HG02981 (cell line): ENCODE data around the gene ACTL6B.
"Not testable (repeated sequence)": the region's sequence is repeated elsewhere in the genome, so short reads cannot be mapped to it uniquely, and the experiment has no call there.

Experiments used
- ATAC-seq: cut with Tn5 transposase; IDR thresholded peaks from one replicate; pipeline ENCODE4 v1.9.1; 2021; ENCODE audit warnings: mild to moderate bottlenecking, moderate library complexity; ENCODE audit not compliant: unreplicated experiment

The ACTL6B gene

DNA sequence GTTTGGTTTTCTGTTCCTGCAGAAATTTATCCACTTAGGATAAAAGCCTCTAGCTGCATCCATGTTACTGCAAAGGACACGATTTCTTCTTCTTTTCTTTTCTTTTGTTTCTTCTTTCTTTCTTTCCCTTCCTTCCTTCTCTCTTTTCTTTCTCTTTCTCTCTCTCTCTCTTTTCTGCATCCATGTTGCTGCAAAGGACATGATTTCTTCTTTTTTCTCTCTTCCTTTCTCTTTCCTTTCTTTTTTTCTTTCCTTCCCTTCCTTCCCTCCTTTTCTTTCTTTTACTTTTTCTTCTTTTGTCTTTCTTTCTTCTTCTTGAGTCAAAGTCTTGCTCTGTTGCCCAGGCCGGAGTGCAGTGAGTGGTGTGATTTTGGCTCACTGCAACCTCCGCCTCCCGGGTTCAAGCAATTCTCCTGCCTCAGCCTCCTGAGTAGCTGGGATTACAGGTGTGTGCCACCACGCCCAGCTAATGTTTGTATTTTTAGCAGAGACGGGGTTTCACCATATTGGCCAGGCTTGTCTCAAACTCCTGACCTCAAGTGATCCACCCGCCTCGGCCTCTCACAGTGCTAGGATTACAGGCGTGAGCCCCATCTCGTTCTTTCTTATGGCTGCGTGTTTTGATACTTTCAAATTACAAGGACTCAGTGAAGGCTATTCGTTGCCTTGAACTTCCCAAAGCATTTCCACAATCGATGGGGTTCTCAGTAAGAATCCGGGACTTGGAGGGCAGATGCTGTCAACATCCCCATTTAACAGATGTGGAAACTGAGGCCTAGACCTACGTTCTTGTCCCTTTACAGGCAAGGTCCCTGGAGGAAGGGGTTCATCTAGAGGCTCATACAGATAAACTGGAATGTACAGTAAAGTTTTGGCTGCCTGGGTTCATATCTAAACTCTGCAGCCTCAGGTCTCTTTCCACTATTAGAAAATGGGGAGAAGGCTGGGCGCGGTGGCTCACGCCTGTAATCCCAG, 15.4 kb upstream of the ACTL6B start:
- ATAC-seq: no peak

DNA sequence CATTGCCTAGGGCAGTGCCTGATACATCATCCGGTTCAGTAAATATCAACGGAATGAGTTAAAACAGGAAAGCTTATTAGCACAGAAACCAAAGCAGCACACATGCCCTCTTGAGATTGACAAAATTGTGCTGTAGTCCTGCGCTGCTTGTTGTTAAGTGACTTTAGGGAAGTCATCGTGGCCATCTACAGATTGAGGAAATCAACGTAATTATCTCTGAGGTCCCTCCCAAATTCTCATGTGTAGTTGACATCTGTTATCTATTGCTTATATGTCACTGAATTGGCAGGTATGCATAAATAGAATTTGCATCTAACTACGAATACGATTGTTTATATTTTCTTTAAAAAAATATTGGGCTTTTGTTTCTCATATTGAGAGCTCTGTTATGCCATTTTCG, 13.8 kb upstream of the ACTL6B start:
- ATAC-seq: no peak

DNA sequence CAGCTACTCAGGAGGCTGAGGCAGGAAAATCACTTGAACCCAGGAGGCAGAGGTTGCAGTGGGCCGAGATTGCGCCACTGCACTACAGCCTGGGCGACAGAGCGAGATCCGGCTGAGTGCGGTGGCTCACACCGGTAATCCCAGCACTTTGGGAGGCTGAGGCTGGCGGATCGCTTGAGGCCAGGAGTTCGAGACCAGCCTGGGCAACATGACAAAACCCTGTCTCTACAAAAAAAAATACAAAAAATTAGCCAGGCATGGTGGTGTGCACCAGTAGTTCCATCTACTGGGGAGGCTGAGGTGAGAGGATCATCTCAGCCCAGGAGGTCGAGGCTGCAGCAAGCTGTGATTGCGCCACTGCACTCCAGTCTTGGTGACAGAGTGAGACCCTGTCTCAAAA, 12.9 kb upstream of the ACTL6B start:
- not testable (repeated sequence) for ATAC-seq

DNA sequence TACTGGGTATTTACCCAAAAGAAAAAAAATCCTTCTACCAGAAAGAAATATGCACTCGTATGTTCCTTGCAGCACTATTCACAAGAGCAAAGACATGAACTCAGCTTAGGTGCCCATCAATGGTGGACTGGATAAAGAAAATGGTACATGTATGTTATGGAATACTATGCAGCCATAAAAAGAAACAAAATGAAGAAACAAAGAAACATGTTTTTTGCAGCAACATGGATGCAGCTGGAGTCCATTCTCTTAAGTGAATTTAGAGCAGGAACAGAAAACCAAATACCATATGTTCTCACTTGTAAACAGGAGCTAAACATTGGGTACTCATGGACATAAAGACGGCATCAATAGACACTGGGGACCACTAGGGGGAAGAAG, 11.8 kb upstream of the ACTL6B start:
- no peak for ATAC-seq

DNA sequence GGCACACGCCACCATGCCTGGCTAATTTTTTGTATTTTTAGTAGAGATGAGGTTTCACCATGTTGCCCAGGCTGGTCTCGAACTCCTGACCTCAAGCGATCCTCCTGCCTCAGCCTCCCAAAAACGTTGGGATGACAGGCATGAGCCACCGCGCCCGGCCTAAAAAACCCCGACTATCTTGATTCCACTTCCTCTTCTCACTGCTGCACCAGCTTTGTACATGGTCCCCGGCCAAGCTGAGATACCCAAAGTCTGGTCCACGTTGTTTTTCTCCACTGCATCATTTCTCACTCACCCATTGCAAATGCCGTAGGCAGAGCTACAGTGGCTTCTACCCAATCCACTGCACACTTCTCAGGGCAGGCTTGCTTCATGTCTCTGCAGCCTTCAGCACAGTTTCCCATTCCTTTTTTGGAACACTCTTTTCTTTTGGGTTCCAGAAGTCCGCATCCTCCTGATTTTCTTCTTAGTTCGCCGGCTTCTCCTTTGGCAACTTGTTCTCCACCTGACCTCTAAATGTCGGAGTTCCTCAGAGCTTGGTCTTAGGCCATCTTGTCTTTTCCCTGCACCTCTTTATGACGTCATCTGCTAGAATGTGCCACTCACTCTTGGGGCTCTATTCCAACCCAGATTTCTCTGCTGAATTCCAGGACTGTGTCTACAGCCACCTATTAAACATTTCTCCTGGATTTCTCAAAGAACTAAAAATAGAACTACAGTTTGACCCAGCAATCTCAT, 11.3 kb upstream of the ACTL6B start:
- no peak for ATAC-seq

DNA sequence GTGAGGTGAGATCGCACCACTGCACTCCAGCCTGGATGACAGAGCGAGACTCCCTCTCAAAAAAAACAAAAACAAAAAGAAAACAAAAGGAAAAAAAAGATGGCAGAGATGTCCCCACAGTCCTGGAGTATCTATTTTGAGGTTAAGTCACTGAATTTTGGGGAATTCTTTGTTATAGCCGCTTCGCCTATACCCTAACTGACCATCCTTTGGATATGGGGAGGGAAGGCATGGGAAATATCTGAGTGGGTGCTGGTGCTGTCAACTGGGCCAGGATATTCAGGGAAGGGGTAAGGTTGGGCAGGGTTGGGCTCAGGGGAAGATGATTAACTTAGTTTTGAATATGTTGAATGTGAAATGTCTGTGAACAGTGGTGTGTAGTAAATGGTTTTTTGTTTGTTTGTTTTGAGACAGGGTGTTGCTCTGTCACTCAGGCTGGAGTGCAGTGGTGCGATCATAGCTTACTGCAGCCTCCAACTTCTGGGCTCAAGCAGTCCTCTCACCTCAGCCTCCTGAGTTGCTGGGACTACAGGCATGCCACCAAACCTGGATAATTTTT, 9.0 kb upstream of the ACTL6B start:
- ATAC-seq: no peak

DNA sequence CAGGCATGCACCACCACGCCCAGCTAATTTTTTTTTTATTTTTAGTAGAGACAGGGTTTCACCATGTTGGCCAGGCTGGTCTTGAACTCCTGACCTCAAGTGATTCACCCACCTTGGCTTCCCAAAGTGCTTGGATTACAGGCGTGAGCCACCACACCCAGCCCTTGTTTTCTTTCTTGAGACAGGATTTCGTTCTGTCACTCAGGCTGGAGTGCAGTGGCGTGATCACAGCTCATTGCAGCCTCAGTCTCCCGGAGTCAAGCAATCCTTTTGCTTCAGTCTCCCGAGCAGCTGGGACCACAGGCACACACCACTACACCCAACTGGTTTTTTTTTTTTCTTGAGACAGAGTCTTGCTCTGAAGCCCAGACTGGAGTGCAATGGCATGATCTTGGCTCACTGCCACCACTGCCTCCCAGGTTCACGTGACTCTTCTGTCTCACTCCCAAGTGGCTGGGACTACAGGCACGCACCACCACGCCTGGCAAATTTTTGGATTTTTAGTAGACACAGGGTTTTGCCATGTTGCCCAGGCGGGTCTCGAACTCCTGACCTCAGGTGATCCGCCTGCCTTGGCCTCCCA, 6.0 kb upstream of the ACTL6B start:
- ATAC-seq: not testable (repeated sequence)

DNA sequence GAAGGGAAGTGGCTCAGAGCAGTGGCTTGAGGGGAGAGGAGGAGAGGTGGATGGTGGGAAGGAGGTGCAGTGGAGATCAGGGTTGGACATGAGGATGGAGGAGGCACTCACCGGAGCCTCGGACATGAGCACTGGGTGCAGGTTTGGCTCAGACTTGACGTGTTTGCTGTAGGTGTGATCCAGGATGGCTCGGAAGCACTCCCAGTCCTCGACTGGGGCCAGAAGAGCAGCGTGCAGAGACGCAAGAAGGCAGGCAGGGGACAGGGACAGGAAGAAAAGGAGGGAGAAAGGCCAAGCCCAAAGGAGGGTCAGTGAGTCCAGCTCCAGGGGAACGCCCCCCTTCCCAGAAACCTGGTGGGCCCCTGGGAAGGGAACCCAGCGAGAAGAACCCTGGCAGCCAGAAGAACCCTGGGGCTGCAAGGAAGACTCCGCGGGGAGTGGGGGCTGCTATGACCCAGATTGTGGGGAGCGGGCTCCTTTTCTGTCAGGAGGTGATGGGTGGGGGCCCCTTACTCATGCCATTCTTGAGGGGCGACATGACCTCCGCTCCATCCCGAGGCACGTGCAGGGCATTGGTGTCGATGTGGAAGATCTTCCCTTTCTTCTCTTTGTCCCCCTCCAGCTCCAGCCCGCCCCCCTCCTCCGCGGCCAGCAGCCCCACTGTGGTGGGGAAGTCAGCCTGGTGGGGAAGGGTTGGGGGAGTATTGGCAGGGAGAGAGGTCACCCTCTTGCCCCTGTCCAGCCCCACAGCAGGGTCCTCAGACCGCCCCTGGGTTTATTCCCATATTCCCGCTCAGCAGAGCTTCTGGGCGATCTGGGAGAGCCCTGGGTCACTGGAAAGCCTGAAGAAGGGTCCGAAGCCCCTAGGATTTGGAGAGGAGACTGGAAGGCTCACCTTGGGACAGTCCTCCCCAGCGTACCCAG, 1.1 kb downstream of the ACTL6B start:
- ATAC-seq: no peak

DNA sequence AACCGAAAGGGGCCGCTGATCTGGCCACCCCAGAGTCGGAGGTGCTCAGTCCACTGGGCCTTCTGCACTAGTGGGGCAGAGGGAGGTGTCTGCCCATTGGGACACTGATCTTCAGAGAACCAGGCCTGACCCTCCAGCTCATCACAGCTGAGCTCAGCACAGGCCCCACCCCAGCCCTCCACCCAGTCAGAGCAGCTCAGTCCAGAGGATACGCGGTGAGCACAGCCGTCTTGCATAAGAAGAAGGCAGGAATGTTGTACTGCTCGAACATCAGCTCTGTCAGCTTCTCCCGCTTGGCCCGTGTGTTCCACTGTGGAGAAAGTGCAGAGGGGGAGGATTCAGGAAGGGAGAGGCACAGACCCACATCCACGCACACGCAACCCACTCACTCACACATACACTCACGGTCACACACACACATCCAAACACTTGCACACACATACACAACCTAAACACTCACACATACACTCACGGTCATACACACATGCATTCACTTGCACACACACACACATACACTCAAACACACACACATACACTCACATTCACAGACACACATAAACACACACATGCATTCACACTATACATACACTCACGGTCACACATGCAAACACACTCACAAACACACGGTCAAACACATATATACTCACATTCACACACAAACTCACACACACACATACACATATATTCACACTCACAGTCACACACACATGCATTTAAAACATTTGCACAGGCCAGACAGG, 6.3 kb downstream of the ACTL6B start:
- no peak for ATAC-seq

DNA sequence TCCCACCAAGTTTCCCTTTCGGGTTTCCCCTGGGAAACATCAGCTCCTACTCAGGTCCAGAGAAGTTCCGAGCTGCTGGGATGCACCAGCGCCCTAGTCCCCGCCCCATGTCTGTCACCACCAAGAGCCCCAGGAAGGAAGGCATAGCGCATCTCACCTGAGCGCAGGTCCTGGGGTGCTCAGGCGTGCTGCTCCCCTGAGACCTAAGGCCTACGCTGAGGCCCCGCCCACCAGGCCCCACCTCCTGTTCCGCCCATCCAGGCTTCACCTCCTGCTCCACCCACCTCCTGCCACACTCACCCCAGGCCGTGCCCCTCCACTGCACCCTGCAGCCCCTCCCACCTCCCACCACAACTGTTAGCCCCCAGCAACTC, 13.7 kb downstream of the ACTL6B start:
- ATAC-seq: no peak

DNA sequence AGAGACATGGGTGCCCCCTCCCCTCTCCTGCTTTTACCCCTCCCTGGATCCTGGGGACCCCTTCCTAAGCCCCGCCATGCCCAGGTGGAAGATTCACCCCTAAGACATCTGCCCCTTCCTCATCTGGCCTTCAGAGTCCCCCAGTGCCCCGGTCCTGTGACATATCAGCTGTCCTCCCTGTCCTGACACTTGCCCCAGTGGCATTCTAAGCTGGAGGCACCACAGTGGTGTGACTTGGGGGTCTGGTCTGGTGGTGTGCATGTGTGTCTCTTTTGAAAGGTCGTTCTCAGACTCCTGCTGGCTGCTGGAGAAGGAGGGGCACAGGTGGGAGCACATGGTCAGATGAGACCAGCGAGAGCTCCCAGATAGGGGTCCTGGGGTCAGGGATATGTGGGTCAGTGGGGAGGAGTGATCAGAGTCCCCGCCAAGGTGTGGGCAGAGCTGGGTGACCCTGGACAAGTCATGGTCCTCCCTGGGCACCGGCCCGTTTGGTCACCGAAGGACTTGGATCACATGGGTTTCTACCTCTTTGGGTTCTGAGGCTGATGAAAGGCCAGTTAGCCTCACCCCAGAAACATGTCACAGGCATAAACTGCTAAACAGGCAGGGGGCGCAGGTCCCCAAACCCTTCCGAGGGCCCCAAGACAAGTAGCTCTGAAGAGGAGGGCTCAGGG, 14.3 kb downstream of the ACTL6B start:
- ATAC-seq: no peak

DNA sequence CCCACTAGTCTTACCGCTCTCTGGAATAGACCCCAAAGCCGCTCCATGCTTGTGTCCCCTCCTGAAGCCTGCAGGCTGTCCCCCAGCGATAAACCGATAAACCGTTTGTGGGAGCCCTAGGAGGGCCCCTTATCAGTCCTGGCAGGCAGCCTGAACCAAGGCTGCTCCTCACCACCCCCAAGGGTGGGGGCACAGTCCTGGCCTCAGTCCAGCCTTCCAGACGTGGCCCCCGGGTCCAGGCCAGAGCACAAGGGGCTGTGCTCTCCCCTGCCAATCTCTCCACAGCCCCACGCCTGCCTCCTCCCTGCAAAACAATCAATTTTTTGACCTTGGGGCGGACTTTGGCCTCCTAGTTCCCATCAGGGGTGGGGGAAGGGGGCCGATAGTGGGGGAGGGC, 14.8 kb downstream of the ACTL6B start, which contains the start of gene TFR2:
Gene TFR2 (minus strand): TSS at position 90 of the 397 bp plus-strand sequence. CDS start 43 bp downstream, at position 47.
- ATAC-seq: no peak

DNA sequence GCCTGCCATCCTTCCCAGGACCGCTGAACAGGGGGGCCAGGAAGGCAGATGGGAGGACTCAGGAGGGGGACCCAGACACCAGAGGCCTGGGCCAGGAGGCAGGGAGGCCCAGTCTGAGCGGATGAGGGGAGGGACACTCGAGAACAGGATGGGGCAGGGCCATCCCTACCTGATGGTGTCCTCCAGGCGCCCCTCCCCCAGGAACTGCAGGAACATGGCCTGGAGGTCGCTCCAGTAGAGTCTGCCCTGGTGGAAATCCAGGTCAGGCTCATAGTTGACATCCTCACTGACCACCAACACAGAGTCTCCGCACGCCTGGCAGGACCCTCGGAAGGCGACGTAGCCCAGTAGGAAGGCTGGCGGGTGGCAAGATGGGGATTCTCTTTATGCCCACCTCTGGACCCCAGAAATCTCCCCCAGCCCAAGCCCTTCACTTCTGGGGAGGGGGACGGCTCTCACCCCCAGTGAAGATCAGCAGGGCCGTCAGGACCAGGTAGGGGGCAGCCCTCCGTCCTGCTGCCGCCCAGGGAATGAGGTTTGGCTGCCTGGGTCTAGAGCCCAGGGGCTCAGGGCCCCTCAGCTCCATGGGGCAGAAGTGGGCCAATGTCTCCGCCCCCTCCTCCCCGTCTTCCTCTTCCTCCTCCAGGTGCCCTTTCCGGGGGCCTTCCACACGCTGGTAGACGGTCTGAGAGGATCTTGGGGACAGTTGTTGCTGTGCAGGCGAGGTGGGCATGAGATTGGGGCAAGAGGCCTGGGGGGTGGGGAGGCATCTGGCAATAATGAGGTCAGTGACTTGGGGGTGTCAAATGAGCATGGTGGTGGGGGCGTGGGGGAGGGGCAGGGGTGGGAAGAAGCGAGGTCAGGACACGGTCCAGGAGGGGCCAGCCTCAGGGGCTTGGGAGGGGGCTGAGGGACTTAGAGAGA, 15.5 kb downstream of the ACTL6B start:
- ATAC-seq: no peak

DNA sequence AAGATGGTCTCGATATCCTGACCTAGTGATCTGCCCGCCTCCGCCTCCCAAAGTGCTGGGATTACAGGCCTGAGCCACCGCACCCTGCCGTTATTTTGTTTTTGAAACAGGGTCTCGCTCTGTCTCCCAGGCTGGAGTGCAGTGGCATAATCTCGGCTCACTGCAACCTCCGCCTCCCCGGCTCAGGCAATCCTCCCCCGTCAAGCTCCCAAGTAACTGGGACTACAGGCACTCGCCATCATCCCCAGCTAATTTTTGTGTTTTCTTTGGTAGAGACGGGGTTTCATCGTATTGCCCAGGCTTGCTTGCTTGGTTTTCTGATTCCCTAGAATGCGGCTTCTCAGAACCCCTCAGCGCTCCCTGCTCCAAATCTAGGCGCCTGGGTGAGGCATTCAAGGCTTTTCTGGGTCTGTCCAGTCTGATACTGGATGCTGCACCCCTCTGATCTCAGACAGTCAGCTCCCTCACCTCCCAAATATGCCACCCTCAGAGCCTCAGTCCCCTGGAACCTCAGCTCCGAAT, 16.2 kb downstream of the ACTL6B start:
- no peak for ATAC-seq

DNA sequence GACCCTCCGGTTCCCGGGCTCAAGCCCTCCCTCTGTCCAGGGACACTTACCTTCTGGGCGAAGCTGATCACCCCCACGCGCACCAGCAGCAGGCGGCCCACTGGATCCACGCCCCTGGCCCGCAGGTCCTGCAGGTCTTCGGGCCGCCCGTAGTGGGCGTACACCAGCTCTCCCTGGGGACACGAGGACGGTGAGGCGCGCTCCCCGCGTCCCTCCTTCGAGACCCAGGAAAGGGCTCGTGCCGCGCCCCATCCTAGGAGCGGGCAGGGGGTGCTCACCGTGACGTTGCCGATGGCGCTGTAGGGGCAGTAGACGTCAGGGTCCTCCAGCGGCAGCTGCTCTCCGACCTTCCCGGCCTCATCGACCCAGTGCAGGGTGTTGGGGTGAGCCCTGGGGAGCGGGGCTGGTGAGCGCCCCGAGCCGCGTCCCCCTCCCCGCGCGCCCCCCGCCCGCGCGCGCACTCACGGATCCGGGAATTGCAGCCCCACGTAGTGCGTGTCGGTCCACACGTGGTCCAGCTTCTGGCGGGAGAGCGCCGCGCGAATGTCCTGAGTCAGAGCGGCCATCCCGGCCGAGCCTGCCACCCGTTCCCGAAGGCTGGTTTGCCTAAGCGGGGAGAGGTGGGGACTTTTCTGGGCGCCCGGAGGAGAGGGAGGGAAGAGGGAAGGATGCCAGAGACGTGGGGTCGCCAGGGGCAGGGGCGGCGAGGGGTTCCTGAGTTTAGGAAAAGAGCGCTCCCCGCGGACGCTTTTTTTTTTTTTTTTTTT, 23.1 kb downstream of the ACTL6B start:
- ATAC-seq: no peak

DNA sequence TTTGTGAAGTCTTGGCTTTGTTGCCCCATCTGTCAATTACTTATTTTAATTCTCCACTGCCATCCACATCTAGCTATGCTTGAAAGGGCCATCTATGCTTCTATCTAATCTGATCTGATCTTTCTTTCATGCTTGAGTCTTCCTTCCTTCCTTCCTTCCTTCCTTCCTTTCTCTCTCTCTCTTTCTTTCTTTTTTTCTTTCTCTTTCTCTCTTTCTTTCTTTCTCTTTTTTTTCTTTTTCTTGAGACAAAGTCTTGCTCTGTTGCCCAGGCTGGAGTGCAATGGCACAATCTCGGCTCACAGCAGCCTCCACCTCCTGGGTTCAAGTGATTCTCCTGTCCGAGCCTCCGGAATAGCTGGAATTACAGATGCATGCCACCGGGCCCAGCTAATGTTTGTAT, 26.2 kb downstream of the ACTL6B start:
- ATAC-seq: no peak

DNA sequence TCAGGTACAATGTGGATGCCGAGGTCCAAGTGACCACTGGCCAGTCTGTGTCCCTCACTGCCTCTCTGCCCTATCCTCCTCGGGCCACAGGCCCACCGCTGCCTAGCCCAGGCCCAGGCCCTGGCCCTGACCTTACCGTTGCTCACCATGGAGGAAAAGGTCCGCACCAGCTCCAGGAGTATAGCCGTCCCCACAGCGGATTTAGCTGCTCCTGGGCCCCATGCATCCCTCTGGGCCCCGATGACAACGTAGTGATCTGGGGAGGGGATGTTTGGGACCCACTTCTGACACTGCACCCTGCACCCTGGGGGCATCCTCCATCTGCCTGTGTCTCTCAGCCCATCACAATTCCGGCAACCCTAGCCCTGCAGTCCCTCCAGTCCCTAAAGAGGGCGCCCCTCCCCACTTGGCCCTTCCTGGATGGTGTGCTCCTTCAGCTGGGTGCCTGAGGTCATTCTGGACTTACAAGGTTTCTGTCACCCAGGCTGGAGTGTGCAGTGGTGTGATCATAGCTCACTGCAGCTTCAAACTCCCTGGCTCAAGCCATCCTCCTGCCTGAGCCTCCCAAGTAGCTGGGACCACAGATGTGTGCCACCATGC, 27.0 kb downstream of the ACTL6B start:
- ATAC-seq: no peak
